H1 (cell line): ENCODE measurements around the gene KLHL10. TPM values are rescaled to one million over a fixed set of nuclear protein-coding genes. Genes with fewer than 3 reads are reported as not detected.

Experiments used
- CTCF ChIA-PET: fragments of 300-600 bp; sonication (Branson Sonifier 250); formaldehyde crosslinking; loops from one replicate; lab custom pipeline; 2021; ENCODE audit not compliant: partially characterized antibody; lab: Charles Lee
- POLR2A ChIA-PET: fragments of 300-600 bp; sonication (Branson Sonifier 250); formaldehyde crosslinking; loops from one replicate; lab custom pipeline; 2021; ENCODE audit warnings: inconsistent platforms; ENCODE audit not compliant: partially characterized antibody; lab: Charles Lee
- DNase-seq, 2 experiments: peaks; one replicate each; pipeline versions ENCODE4 v3.0.0 to v3.0.0-alpha.2; 2010 to 2022; ENCODE audit warnings: low spot score in 2 of 2, low read depth in 1 of 2, mixed read lengths in 1 of 2
- FAIRE-seq: peaks from 2 replicates; lab custom pipeline; 2011; peaks lifted over from hg19 to GRCh38; lab: Jason Lieb, UNC
- H2AFZ ChIP-seq: 2 replicates; pipeline ENCODE4 v1.8.1; 2012; ENCODE audit warnings: low read length, inconsistent platforms
- H2AK5ac ChIP-seq: 2 replicates; pipeline ENCODE4 v1.6.1; 2013; ENCODE audit warnings: low read depth, low read length
- H2BK120ac ChIP-seq: replicated peaks from 2 replicates; pipeline ENCODE3; 2013; ENCODE audit warnings: low read depth, low read length, inconsistent platforms
- H2BK12ac ChIP-seq: 2 replicates; pipeline ENCODE4 v1.6.1; 2013; ENCODE audit warnings: low read depth, low read length
- H2BK15ac ChIP-seq: 2 replicates; pipeline ENCODE4 v1.6.1; 2013; ENCODE audit warnings: low read length
- H2BK20ac ChIP-seq: 2 replicates; pipeline ENCODE4 v1.6.1; 2013; ENCODE audit warnings: low read length
- H2BK5ac ChIP-seq: 2 replicates; pipeline ENCODE4 v1.6.1; 2013; ENCODE audit warnings: low read depth, low read length
- H3K14ac ChIP-seq: 2 replicates; pipeline ENCODE4 v1.6.1; 2013; ENCODE audit warnings: inconsistent platforms; ENCODE audit not compliant: insufficient read length
- H3K18ac ChIP-seq: 2 replicates; pipeline ENCODE4 v1.6.1; 2013; ENCODE audit warnings: low read length; ENCODE audit errors: extremely low read depth
- H3K23ac ChIP-seq: 2 replicates; pipeline ENCODE4 v1.6.1; 2013; ENCODE audit warnings: inconsistent platforms; ENCODE audit not compliant: insufficient read length
- H3K23me2 ChIP-seq: 2 replicates; pipeline ENCODE4 v1.6.1; 2013; ENCODE audit warnings: low read depth, low read length
- H3K27ac ChIP-seq: 2 replicates; pipeline ENCODE4 v1.6.1; 2011; ENCODE audit warnings: low read depth, low read length, inconsistent platforms
- H3K27me3 ChIP-seq, 4 experiments: replicated peaks in 1 of 4; 1 replicate in 1 of 4; 2 replicates in 3 of 4; pipeline versions ENCODE4 v1.6.1 to v1.8.1; 2011 to 2013; ENCODE audit warnings: low read length in 3 of 4, mild to moderate bottlenecking in 3 of 4, inconsistent platforms in 2 of 4, mixed read lengths in 2 of 4, moderate library complexity in 1 of 4; ENCODE audit not compliant: control insufficient read depth in 3 of 4, insufficient read depth in 3 of 4; ENCODE audit errors: extremely low read depth in 1 of 4
- H3K36me3 ChIP-seq, 4 experiments: 2 replicates each; pipeline versions ENCODE4 v1.6.1 to v1.8.1; 2011 to 2013; ENCODE audit warnings: mild to moderate bottlenecking in 4 of 4, low read length in 3 of 4, moderate library complexity in 2 of 4, control low read depth in 1 of 4, inconsistent platforms in 1 of 4; ENCODE audit not compliant: insufficient read depth in 4 of 4, control insufficient read depth in 2 of 4
- H3K4ac ChIP-seq: replicated peaks from 2 replicates; pipeline ENCODE3; 2013; ENCODE audit warnings: low read length, low read depth, mixed read lengths, inconsistent platforms; ENCODE audit not compliant: insufficient read length
- H3K4me1 ChIP-seq, 4 experiments: replicated peaks in 1 of 4; 1 replicate in 1 of 4; 2 replicates in 3 of 4; pipeline versions ENCODE4 v1.6.1 to v1.8.1; 2011 to 2013; ENCODE audit warnings: low read length in 3 of 4, inconsistent platforms in 2 of 4, mixed read lengths in 1 of 4; ENCODE audit not compliant: insufficient read depth in 4 of 4, control insufficient read depth in 3 of 4
- H3K4me2 ChIP-seq, 2 experiments: 2 replicates each; pipeline versions ENCODE4 v1.6.1 to v1.8.1; 2011 to 2013; ENCODE audit warnings: low read depth in 2 of 2, low read length in 2 of 2, control low read depth in 1 of 2, inconsistent platforms in 1 of 2, mild to moderate bottlenecking in 1 of 2; ENCODE audit not compliant: insufficient read depth in 1 of 2
- H3K4me3 ChIP-seq, 4 experiments: fragments of 200-600, 300-600 bp in 1 of 4; sonication (generic), shearing (Covaris generic), sonication (Bioruptor Twin) in 1 of 4; 2 replicates each; pipeline versions ENCODE4 v1.5.1 to v1.8.1; 2011 to 2016; ENCODE audit warnings: low read length in 4 of 4, low read depth in 3 of 4, control low read depth in 2 of 4, inconsistent platforms in 2 of 4, mild to moderate bottlenecking in 2 of 4, mixed read lengths in 1 of 4, moderate library complexity in 1 of 4; ENCODE audit not compliant: insufficient read depth in 2 of 4; ENCODE audit errors: extremely low read depth in 1 of 4
- H3K56ac ChIP-seq: replicated peaks from 2 replicates; pipeline ENCODE3; 2013; ENCODE audit warnings: low read depth, mild to moderate bottlenecking, mixed read lengths, low read length, inconsistent platforms; ENCODE audit not compliant: insufficient read length
- H3K79me1 ChIP-seq: 2 replicates; pipeline ENCODE4 v1.6.1; 2013; ENCODE audit warnings: low read depth, low read length, control low read depth
- H3K79me2 ChIP-seq, 2 experiments: 2 replicates each; pipeline versions ENCODE4 v1.6.1 to v1.8.1; 2012 to 2013; ENCODE audit warnings: low read length in 2 of 2, mild to moderate bottlenecking in 2 of 2, inconsistent platforms in 1 of 2; ENCODE audit not compliant: insufficient read depth in 2 of 2, control insufficient read depth in 1 of 2
- H3K9ac ChIP-seq, 4 experiments: replicated peaks in 1 of 4; 1 replicate in 1 of 4; 2 replicates in 3 of 4; pipeline versions ENCODE4 v1.6.1 to v1.8.1; 2011 to 2013; ENCODE audit warnings: low read depth in 3 of 4, low read length in 3 of 4, control low read depth in 2 of 4, mild to moderate bottlenecking in 2 of 4, moderate library complexity in 2 of 4, inconsistent platforms in 1 of 4; ENCODE audit errors: extremely low read depth in 1 of 4
- H3K9me3 ChIP-seq, 2 experiments: 2 replicates each; pipeline versions ENCODE4 v1.6.1 to v1.8.1; 2012 to 2013; ENCODE audit warnings: mild to moderate bottlenecking in 2 of 2, moderate library complexity in 2 of 2, control low read depth in 1 of 2, inconsistent platforms in 1 of 2, low read depth in 1 of 2, low read length in 1 of 2, mixed read lengths in 1 of 2; ENCODE audit not compliant: insufficient read depth in 2 of 2
- H4K20me1 ChIP-seq, 2 experiments: replicated peaks in 1 of 2; 2 replicates each; pipeline versions ENCODE3 to v1.8.1; 2011 to 2013; ENCODE audit warnings: inconsistent platforms in 2 of 2, low read length in 2 of 2, mild to moderate bottlenecking in 1 of 2; ENCODE audit not compliant: insufficient read depth in 2 of 2, control insufficient read depth in 1 of 2
- H4K5ac ChIP-seq: 2 replicates; pipeline ENCODE4 v1.6.1; 2013; ENCODE audit warnings: low read length, low read depth, mixed read lengths, inconsistent platforms; ENCODE audit not compliant: insufficient read length
- H4K8ac ChIP-seq: 2 replicates; pipeline ENCODE4 v1.8.0; 2013; ENCODE audit warnings: mild to moderate bottlenecking, moderate library complexity, low read length, inconsistent platforms; ENCODE audit not compliant: insufficient read depth; ENCODE audit errors: extremely low read depth
- H4K91ac ChIP-seq: replicated peaks from 2 replicates; pipeline ENCODE3; 2013; ENCODE audit warnings: low read length, mixed read lengths, inconsistent platforms; ENCODE audit not compliant: insufficient read length
- BACH1 ChIP-seq: IDR thresholded peaks from 2 replicates; pipeline ENCODE4 v1.6.1; 2012; ENCODE audit warnings: low read length, improper control_type of control experiment
- CBX8 ChIP-seq: fragments of 300-800, 300-1000 bp; sonication (generic); IDR thresholded peaks from 2 replicates; pipeline ENCODE4 v1.7.1; 2016; ENCODE audit warnings: low read depth, low read length, borderline replicate concordance
- EP300 ChIP-seq, 2 experiments: IDR thresholded peaks; 1 replicate in 1 of 2; 2 replicates in 1 of 2; pipeline ENCODE4 v1.6.1; 2011 to 2012; ENCODE audit warnings: low read depth in 2 of 2, low read length in 2 of 2, mild to moderate bottlenecking in 2 of 2, borderline replicate concordance in 1 of 2, inconsistent platforms in 1 of 2, moderate library complexity in 1 of 2
- KDM1A ChIP-seq: fragments of 200-600, 300-600 bp; sonication (generic); IDR thresholded peaks from 2 replicates; pipeline ENCODE4 v1.7.1; 2016; ENCODE audit warnings: mild to moderate bottlenecking, low read length, borderline replicate concordance
- RNF2 ChIP-seq: fragments of 200-900, 300-1000 bp; sonication (generic); IDR thresholded peaks from 2 replicates; pipeline ENCODE4 v1.7.1; 2016; ENCODE audit warnings: borderline replicate concordance, low read depth, mild to moderate bottlenecking, antibody characterized with exemption, low read length; ENCODE audit not compliant: poor library complexity, severe bottlenecking; ENCODE audit errors: missing control alignments
- SIN3A ChIP-seq, 2 experiments: IDR thresholded peaks in 1 of 2; conservative IDR thresholded peaks in 1 of 2; 2 replicates each; pipeline ENCODE4 v1.6.1; 2011 to 2012; ENCODE audit warnings: low read length in 2 of 2, improper control_type of control experiment in 1 of 2, low read depth in 1 of 2, mild to moderate bottlenecking in 1 of 2
- SP2 ChIP-seq: IDR thresholded peaks from 2 replicates; pipeline ENCODE4 v1.6.1; 2012; ENCODE audit warnings: mild to moderate bottlenecking, low read length, inconsistent platforms
- WGBS, 2 experiments: shearing (Covaris generic) in 1 of 2; methylation state at CpG; one replicate each; pipeline versions ENCODE4 v1.1.6 to v1.1.7; 2013 to 2015; ENCODE audit warnings: low lambda C conversion rate in 2 of 2, mixed read lengths in 2 of 2, inconsistent platforms in 1 of 2, low coverage in 1 of 2, missing lambda C conversion rate in 1 of 2; ENCODE audit not compliant: insufficient replicate concordance in 2 of 2, insufficient coverage in 1 of 2, insufficient read length in 1 of 2; ENCODE audit errors: extremely low coverage in 1 of 2, missing lambda C conversion rate in 1 of 2; 5-methylcytosine and 5-hydroxymethylcytosine counted together
- polyA plus RNA-seq, 7 experiments: library from polyadenylated mRNA; depleted of rRNA in 3 of 7; stranded (reverse) in 5 of 7; unstranded in 2 of 7; fragments of >200 nt in 5 of 7; fragments of 200-250 nt in 2 of 7; gene quantifications; 1 replicate in 5 of 7; 2 replicates in 1 of 7; 4 replicates in 1 of 7; pipeline versions ENCODE4 v1.2.1 to v1.2.3, GENCODE V29; 2011 to 2013; ENCODE audit warnings: missing spikeins in 2 of 7, mixed read lengths in 2 of 7
- total RNA-seq: library from RNA; stranded (reverse); fragmentation: NEBNext Ultra II Directional; extraction: Animal tissue kit (Norgen Biotek cat#: 25700); gene quantifications from 2 replicates; pipeline ENCODE4 v1.2.1, GENCODE V29; 2021
- TF ChIP-seq, protein P1 (sequence below): IDR thresholded peaks from 2 replicates; pipeline ENCODE4 v1.6.1; 2011; ENCODE audit warnings: low read length, improper control_type of control experiment

KLHL10 gene
- total and polyA plus RNA-seq, 2 of the 8 experiments (the other 6 are each of a cell fraction or from before 2014, with no cell fraction given): 0.19 to 0.26 TPM

DNA sequence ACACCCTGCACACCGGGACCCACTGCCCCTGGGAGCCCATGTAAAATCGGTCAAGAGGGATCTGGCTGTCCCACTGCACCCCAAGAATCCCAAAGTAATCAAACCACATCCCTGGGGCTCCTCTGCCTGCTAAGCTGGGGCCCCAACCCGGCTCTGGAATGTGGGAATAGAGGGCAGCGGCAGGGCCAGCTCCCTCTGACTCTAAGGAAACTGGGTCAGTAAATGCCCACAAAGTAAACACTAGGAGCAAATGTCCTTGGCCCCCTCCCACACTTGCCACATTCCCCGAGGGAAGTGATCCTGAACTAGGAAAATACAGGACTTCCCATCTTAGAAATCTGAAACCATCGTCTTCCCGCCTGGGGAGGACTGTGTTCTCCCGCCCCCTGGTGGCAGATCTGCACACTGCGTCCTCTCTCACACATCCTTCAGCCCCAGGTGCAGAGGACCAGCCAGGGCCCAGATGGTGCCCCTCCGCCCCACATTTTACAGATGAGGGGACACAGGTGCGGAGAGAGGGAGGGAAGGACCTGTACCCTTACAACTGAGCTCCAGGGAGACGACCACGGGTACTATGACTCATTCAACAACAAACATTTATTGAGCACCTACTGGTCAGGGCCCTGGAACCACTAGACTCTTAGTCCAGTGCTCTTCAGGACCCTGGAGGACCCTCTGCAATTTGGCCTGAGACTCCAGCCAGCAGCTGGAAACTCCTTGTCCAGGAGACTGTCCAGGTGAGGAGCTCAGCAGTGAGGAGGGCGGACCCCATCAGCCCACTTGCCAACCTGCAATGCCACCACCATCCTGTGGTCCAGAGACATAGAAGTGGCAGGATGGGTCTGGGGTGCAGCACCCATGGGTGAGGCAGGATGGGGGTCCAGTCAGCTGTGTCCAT lies 36.0 kb upstream of the KLHL10 start:
- ChIA-PET CTCF (interaction anchor here (0.6 to 10.9 kb wide), 36 partner anchors 9 to 215 kb away, joined by 3 to 149 read pairs (median 6); partner anchors contain the start of genes DNAJC7, FKBP10, JUP and P3H4), POLR2A (interaction anchor here (0.6 to 6.9 kb wide), 18 partner anchors 9 to 239 kb away, joined by 3 to 71 read pairs (median 5); partner anchors contain the start of genes EIF1, FKBP10, HAP1 and JUP)
- Histone ChIP-seq H3K27ac (0 out of 2 replicates have a peak overlapping the region, but pooled peaks have one; percentile 1), H3K23ac (no peak overlapping the region), H4K20me1 (no peaks in the 10 kb centered on the region), H3K36me3 (peaks cover 0 to 3% (median 0%) of the 10 kb centered on the region in 4 experiments; a peak in 1 of 8 replicates), H3K56ac (no peak overlapping the region), H3K4me3 (peak overlapping the region in 2 of 4 experiments; percentile 21 to 34; a peak in 4 of 8 replicates), H3K4me1 (peaks cover 5 to 15% (median 10%) of the 10 kb centered on the region in 4 experiments), H2BK20ac (no peak overlapping the region), H3K79me2 (no peaks in the 10 kb centered on the region), H2BK120ac (no peak overlapping the region), H3K23me2 (peaks cover 2% of the 10 kb centered on the region; the same call in 1 of the 2 replicates), H3K4me2 (peak overlapping the region; percentile 58 to 71), H3K9me3 (no peaks in the 10 kb centered on the region), H3K18ac (0 out of 2 replicates have a peak overlapping the region, but pooled peaks have one; percentile 68), H3K27me3 (no peaks in the 10 kb centered on the region), H3K79me1 (no peaks in the 10 kb centered on the region), H2BK5ac (peak overlapping the region; percentile 10; the same call in 1 of the 2 replicates), H4K91ac (peak overlapping the region; percentile 45), H4K5ac (no peak overlapping the region), H3K14ac (no peak overlapping the region), H2AFZ (no peak overlapping the region), H3K9ac (no peak overlapping the region), H2BK15ac (peak overlapping the region; percentile 84; the same call in 1 of the 2 replicates), H2BK12ac (no peak overlapping the region; the same call in 1 of the 2 replicates), H3K4ac (no peak overlapping the region), H2AK5ac (no peak overlapping the region), H4K8ac (no peak overlapping the region; the same call in 1 of the 2 replicates)
- peak in 1 of 2 experiments; percentile 97 for DNase-seq
- peak; percentile 42 for FAIRE-seq
- 26% methylated on average over 11 of the region's 14 CpGs; no CpG with 5 or more reads in 1 of the 2 experiments for WGBS, 2 experiments
- no peak for TF ChIP-seq SP2
- TF ChIP-seq, protein P1, sequence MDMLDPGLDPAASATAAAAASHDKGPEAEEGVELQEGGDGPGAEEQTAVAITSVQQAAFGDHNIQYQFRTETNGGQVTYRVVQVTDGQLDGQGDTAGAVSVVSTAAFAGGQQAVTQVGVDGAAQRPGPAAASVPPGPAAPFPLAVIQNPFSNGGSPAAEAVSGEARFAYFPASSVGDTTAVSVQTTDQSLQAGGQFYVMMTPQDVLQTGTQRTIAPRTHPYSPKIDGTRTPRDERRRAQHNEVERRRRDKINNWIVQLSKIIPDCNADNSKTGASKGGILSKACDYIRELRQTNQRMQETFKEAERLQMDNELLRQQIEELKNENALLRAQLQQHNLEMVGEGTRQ: no peak
- TF ChIP-seq CBX8: no peak
- TF ChIP-seq EP300 (IDR thresholded peaks at IDR 0.05; ENCODE audit: borderline replicate concordance in 1 of 2, low read depth in 2 of 2, low read length in 2 of 2): no peak
- TF ChIP-seq KDM1A: no peak
- TF ChIP-seq SIN3A (conservative IDR thresholded peaks at IDR 0.05 in 1 of 2, IDR thresholded peaks at IDR 0.05 in 1 of 2; ENCODE audit: low read depth in 1 of 2, low read length in 2 of 2): no peak
- TF ChIP-seq BACH1: no peak
- TF ChIP-seq RNF2: no peak
